Coronary artery (tissue), 2 donors: ENCODE data around the gene RIOX2.

Experiments used
- DNase-seq: peaks from one replicate; pipeline ENCODE4 v3.0.0-alpha.2; 2017; ENCODE audit warnings: low spot score
- H3K27ac ChIP-seq, 2 donors: fragments of 200-600 bp; sonication (generic); one replicate each; pipeline ENCODE4 v1.5.1; 2016 to 2019
- H3K4me3 ChIP-seq: fragments of 200-600 bp; sonication (generic); 2 replicates; pipeline ENCODE4 v1.5.1; 2016; ENCODE audit warnings: mild to moderate bottlenecking, moderate library complexity
- TF ChIP-seq, protein P1 (sequence below): fragments of 200-600 bp; sonication (generic); IDR thresholded peaks from one replicate; pipeline ENCODE4 v1.5.1; 2019; ENCODE audit warnings: antibody characterized with exemption

The RIOX2 gene

DNA sequence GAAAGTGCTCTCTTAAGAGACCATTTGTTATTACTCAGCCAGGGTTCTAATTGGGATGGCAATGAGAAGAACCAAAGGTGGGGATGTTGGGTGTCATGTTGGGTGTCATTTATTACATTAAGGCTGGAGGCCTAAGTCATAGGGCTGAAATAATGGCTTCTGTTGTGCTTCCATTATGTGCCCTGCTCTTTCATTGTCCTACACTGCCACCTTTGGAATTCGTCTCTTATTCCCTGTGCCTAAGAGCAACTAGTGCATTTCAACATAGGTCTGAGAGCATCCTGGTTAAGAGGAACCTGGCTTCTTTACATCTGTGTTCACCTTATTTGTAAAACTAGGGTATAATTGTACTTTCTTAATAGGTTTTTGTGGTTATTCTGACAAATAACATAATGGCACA, 32.2 kb downstream of the RIOX2 start:
- DNase-seq: no peak
- no peak overlapping the region for H3K4me3 ChIP-seq
- no peak overlapping the region for H3K27ac ChIP-seq
- TF ChIP-seq, protein P1, sequence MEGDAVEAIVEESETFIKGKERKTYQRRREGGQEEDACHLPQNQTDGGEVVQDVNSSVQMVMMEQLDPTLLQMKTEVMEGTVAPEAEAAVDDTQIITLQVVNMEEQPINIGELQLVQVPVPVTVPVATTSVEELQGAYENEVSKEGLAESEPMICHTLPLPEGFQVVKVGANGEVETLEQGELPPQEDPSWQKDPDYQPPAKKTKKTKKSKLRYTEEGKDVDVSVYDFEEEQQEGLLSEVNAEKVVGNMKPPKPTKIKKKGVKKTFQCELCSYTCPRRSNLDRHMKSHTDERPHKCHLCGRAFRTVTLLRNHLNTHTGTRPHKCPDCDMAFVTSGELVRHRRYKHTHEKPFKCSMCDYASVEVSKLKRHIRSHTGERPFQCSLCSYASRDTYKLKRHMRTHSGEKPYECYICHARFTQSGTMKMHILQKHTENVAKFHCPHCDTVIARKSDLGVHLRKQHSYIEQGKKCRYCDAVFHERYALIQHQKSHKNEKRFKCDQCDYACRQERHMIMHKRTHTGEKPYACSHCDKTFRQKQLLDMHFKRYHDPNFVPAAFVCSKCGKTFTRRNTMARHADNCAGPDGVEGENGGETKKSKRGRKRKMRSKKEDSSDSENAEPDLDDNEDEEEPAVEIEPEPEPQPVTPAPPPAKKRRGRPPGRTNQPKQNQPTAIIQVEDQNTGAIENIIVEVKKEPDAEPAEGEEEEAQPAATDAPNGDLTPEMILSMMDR: no peak

DNA sequence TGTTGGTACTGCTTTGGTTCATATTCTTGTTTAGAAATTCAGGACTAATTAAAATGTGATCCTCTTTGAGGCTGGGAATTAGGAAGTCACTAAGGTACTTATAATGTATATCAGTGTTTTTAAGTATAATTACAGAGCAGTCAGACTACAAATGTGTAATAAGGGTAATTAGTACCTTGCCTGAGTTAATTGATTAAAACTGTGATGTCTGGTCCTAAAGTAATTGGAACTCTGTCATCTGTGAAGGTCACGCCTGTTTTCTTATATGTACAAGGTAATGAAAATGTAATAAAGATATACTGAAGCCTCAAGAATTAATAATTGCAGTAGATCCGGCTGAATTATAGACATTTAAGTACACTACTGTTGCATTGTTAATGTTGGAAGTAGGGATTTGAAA, 32.8 kb downstream of the RIOX2 start:
- Histone ChIP-seq H3K27ac (no peak overlapping the region), H3K4me3 (no peak overlapping the region)
- TF ChIP-seq, protein P1: no peak
- no peak for DNase-seq

DNA sequence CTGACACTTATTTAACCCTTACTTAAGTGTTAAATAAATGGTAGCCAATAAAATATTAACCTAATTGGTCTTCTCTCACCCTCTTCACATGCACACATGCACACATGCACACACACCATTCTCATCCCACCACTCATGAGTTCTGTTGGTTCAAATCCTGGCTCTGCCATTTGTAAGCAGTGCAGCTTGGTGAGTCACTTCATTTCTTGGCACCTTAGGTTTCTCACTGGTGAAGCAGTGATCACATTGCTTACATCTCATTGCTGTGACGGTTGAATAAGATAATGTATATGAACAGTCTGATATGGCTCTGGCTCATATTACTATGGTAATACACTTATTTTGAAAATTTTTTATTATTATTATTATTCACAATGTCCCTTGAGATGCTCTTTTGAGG, 33.8 kb downstream of the RIOX2 start:
- TF ChIP-seq, protein P1: no peak
- Histone ChIP-seq H3K4me3 (no peak overlapping the region), H3K27ac (no peak overlapping the region)
- DNase-seq: no peak

DNA sequence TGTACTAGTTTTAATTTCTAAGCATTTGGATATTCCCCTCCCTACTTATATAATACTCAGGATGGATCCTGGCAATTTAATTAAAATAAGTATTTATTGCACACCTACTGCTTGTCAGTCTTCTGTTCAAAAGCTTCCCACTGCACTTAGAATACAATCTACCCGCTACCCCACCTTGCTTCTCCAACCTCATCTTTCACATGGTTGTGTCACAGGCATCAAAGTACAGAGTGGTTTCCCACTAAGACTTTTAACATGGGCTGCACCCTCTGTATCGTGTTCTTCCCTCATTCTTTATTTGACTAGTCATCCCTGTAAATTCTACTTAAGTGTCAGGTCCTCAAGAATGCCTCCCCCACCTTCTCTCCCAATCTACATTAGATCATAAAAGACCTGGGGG, 35.0 kb downstream of the RIOX2 start:
- no peak for DNase-seq
- H3K27ac ChIP-seq: no peak overlapping the region

DNA sequence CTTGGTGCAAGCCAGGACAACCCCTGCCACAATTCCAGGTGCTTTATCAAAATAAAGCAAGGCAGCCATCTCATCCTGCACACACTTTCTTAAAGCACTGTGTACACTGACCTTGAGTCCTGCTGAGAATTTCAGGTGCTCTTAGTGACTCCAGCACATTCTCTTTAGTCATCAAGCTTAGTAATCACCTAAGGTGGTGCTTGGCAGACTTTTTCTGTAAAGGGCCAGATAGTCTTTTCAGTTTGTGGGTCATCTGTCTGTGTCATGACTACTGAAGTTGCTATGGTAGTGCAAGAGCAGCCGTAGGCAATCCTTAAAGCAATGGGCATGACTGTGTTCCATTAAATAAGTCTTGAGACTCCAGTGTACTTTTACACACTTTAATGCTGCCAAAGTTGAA, 36.4 kb downstream of the RIOX2 start:
- no peak overlapping the region for H3K27ac ChIP-seq
- no peak overlapping the region for H3K4me3 ChIP-seq
- DNase-seq: no peak
- TF ChIP-seq, protein P1: no peak

More for the DNA sequence above, 35.0 kb downstream of the RIOX2 start:
- TF ChIP-seq, protein P1: no peak
- H3K4me3 ChIP-seq: no peak overlapping the region

DNA sequence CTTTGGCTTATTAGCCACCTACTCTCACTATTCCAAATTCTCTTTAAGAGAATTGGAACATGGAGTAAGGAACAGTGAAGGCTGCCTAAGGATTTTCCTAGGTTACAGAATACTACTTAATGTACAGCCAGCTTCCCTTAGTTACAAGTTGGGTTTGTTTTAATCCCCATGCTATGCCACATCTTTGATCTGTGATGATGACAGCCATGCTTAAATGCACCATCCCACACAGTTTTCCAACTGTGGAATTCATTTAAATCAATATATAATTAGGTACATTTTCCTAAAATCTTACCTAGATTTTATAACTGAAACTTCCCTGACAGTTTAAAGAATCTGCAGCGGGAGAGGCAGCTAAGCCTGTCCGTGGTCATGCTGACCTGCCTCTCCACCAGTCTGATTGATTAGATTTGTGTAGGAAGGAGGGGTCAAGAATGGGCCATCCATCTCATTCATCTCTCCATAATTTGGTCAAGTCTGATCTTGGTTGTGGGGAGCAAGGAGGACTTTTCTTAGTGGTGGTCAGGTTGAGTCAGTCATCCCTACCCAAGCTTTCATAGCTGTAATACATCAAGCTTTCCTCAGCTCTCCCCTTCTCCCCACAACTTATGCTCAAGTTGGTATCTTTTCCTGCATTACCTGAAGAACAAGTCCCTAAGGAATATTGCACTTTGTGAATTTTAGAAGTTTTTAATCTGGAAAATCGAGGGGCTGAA, 37.1 kb downstream of the RIOX2 start:
- no peak overlapping the region for H3K27ac ChIP-seq
- no peak overlapping the region for H3K4me3 ChIP-seq
- TF ChIP-seq, protein P1: no peak
- no peak for DNase-seq

DNA sequence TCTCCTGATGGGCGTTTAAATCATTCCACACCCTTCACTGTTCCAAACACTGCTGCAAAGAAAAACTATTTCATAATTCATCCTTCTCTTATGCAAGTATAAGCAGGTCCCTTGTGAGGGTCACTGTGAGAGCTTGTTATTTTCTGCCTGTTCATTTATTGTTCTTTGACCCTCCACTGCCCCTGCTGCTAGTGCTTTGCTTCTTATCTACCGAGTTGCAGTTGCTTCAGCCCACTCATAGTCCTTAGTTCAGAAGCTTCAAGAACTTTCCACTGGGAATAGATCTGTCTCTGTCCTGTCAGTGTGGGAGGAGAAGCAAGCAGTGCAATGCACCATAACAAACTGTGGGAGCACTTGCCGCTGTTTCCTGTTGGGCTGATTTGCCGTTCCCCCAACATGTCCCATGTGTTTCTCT, 39.8 kb downstream of the RIOX2 start:
- Histone ChIP-seq H3K4me3 (no peak overlapping the region), H3K27ac (no peak overlapping the region)
- TF ChIP-seq, protein P1: no peak
- DNase-seq: no peak
